GM19025 (cell line): ENCODE results near the gene MT1HL1.

Experiments
- ATAC-seq: cut with Tn5 transposase; IDR thresholded peaks from one replicate; pipeline ENCODE4 v1.9.1; 2021; ENCODE audit warnings: mild to moderate bottlenecking, low read depth, moderate library complexity; ENCODE audit not compliant: unreplicated experiment

MT1HL1 gene

GRCh38 chr1:237004116-237004515, at the start of gene MT1HL1:
Gene MT1HL1 (minus strand): TSS chr1:237004441. CDS start chr1:237004372, 69 bp downstream.
- ATAC-seq, result no peak

- ATAC-seq, result no peak
These were observed 46.7 kb upstream of the MT1HL1 start for GRCh38 chr1:237050915-237051314.

GRCh38 chr1:237050185-237050584, 45.9 kb upstream of the MT1HL1 start:
- ATAC-seq, result no peak

- no peak for ATAC-seq
These were observed 44.6 kb upstream of the MT1HL1 start for GRCh38 chr1:237048803-237049202.

- no peak for ATAC-seq
These were observed 41.2 kb upstream of the MT1HL1 start for GRCh38 chr1:237045278-237046016.

- ATAC-seq, result no peak
These were observed 39.8 kb upstream of the MT1HL1 start for GRCh38 chr1:237043846-237044636.

GRCh38 chr1:237042892-237043576, 38.8 kb upstream of the MT1HL1 start:
- ATAC-seq, result no peak

- no peak for ATAC-seq
These were observed 38.3 kb upstream of the MT1HL1 start for GRCh38 chr1:237042526-237042891.

- no peak for ATAC-seq
These were observed 37.7 kb upstream of the MT1HL1 start, which contains the start of gene RYR2 for GRCh38 chr1:237041795-237042525. Gene RYR2 (plus strand): TSS chr1:237042184. CDS start chr1:237042522, 338 bp downstream.

- ATAC-seq, result no peak
These were observed 37.2 kb upstream of the MT1HL1 start for GRCh38 chr1:237041461-237041794.

GRCh38 chr1:237040823-237041222, 36.6 kb upstream of the MT1HL1 start:
- ATAC-seq, result no peak

GRCh38 chr1:237038211-237038610, 34.0 kb upstream of the MT1HL1 start:
- ATAC-seq, result no peak

- no peak for ATAC-seq
These were observed 31.5 kb upstream of the MT1HL1 start for GRCh38 chr1:237035759-237036158.

GRCh38 chr1:237033804-237034203, 29.6 kb upstream of the MT1HL1 start:
- ATAC-seq, result no peak

GRCh38 chr1:237033061-237033460, 28.8 kb upstream of the MT1HL1 start:
- no peak for ATAC-seq

- ATAC-seq, result peak; percentile 73
These were observed 27.8 kb upstream of the MT1HL1 start for GRCh38 chr1:237032029-237032428.

GRCh38 chr1:237031480-237031879, 27.2 kb upstream of the MT1HL1 start:
- ATAC-seq, result no peak

- ATAC-seq, result no peak
These were observed 25.8 kb upstream of the MT1HL1 start for GRCh38 chr1:237029850-237030535.

GRCh38 chr1:237029240-237029639, 25.0 kb upstream of the MT1HL1 start:
- no peak for ATAC-seq
